Mucosa of stomach (tissue), 1 donor: ENCODE results near the gene SH3BP5.
"Not testable (repeated sequence)": the region's sequence is repeated elsewhere in the genome, so short reads cannot be mapped to it uniquely, and the experiment has no call there.

Experiments used
- H3K27me3 ChIP-seq: one replicate; pipeline ENCODE4 v1.7.0; 2013; ENCODE audit warnings: mild to moderate bottlenecking, low read length; ENCODE audit not compliant: control insufficient read depth, insufficient read depth
- H3K36me3 ChIP-seq: one replicate; pipeline ENCODE4 v1.7.0; 2013; ENCODE audit warnings: low read length; ENCODE audit not compliant: control insufficient read depth, insufficient read depth
- H3K4me1 ChIP-seq: one replicate; pipeline ENCODE4 v1.7.0; 2013; ENCODE audit warnings: mild to moderate bottlenecking, low read length; ENCODE audit not compliant: control insufficient read depth, insufficient read depth
- H3K4me3 ChIP-seq: one replicate; pipeline ENCODE4 v1.7.0; 2013; ENCODE audit warnings: low read length
- H3K9ac ChIP-seq: one replicate; pipeline ENCODE4 v1.7.0; 2013; ENCODE audit warnings: mild to moderate bottlenecking, low read length, moderate library complexity
- H3K9me3 ChIP-seq: one replicate; pipeline ENCODE4 v1.7.0; 2013; ENCODE audit warnings: mild to moderate bottlenecking, low read length, moderate library complexity; ENCODE audit not compliant: control insufficient read depth
- donor health status: Pancreatic carcinoma.

SH3BP5 gene, protein sequence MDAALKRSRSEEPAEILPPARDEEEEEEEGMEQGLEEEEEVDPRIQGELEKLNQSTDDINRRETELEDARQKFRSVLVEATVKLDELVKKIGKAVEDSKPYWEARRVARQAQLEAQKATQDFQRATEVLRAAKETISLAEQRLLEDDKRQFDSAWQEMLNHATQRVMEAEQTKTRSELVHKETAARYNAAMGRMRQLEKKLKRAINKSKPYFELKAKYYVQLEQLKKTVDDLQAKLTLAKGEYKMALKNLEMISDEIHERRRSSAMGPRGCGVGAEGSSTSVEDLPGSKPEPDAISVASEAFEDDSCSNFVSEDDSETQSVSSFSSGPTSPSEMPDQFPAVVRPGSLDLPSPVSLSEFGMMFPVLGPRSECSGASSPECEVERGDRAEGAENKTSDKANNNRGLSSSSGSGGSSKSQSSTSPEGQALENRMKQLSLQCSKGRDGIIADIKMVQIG

DNA sequence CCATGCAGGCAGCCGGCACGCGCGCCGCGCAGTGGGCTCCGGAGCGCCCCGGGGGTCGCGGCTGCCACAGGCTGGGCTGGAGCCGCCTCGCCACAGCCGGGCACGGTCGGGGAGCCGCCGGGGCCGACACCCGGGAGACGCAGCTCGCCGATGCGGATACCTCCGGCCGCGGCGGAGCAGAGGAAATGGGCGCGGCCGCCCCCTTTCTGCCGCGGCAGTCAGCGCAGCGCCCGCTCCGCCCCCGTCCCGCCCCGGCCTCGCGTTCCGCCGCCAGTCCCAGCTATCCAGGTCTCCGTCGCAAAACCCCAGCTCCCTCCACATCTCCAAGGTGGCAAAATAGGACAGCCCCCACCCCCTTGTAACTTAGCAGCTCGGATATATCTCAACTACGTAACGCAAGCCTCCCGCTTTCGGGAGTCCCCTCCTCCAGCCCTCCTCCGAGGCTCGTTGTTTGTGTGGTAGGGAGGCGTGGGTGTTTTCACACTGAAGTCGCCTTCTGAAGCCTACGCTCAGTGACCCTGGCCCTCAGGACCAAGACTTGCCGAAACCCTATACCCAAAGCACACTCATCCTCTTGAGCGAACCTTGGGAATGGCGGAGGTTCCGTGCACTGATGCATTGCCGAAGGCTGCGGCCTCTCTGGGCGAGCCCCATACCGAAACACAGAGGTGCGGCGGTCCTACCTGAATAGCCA is at the start of gene SH3BP5:
TSS of gene SH3BP5 (minus strand) at position 182 of the 694 bp plus-strand sequence. CDS start at position 4, 178 bp downstream.
- Histone ChIP-seq H3K36me3 (no peaks in the 10 kb centered on the region), H3K4me1 (peaks cover 11% of the 10 kb centered on the region), H3K9ac (peak within 1 kb of the TSS; percentile 73), H3K4me3 (peak within 1 kb of the TSS; percentile 23), H3K27me3 (no peaks in the 10 kb centered on the region), H3K9me3 (no peaks in the 10 kb centered on the region)

DNA sequence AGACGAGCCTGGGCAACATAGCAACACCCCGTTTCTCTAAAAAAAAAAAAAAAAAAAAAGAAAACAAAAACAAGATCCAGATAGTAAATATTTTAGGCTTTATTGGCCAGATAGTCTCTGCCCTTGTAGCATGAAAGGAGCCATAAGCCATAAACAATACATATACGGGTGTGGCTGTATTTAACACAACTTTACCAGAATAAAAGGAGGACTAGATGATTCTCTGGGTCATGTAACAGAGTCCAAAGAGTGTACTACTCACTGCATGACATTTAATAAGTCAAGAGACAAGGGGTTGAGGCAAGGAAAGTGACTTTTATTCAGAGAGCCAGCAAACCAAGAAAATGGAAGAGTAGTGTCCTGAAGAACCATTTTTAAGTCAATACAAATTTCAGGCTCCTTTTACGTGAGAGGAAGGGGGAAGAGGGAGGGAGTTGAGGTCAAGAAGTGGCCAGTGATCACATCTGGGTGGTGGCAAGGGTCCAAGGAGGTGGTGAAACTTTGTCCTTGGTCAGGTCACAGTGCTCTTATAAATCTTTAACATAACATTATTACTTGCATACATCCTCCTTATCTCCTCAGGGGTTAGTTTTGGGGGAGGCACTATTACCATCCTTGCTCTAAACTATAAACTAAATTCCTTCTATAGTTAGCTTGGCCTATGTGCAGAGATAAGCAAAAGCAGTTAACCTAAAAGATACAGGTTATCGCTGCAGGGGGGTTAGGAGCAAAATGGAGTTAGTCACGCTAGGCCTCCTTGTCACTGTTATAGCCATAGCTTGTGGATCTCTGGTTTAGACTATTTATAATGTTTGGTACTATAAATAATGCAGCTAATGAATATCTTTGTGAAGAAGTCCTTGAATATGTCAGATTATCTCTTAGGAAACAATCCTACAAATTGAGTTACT is 48.8 kb upstream of the SH3BP5 start:
- Histone ChIP-seq H3K9ac (no peak overlapping the region), H3K4me1 (peaks cover 5% of the 10 kb centered on the region), H3K4me3 (no peak overlapping the region), H3K9me3 (no peaks in the 10 kb centered on the region), H3K36me3 (no peaks in the 10 kb centered on the region), H3K27me3 (no peaks in the 10 kb centered on the region)

DNA sequence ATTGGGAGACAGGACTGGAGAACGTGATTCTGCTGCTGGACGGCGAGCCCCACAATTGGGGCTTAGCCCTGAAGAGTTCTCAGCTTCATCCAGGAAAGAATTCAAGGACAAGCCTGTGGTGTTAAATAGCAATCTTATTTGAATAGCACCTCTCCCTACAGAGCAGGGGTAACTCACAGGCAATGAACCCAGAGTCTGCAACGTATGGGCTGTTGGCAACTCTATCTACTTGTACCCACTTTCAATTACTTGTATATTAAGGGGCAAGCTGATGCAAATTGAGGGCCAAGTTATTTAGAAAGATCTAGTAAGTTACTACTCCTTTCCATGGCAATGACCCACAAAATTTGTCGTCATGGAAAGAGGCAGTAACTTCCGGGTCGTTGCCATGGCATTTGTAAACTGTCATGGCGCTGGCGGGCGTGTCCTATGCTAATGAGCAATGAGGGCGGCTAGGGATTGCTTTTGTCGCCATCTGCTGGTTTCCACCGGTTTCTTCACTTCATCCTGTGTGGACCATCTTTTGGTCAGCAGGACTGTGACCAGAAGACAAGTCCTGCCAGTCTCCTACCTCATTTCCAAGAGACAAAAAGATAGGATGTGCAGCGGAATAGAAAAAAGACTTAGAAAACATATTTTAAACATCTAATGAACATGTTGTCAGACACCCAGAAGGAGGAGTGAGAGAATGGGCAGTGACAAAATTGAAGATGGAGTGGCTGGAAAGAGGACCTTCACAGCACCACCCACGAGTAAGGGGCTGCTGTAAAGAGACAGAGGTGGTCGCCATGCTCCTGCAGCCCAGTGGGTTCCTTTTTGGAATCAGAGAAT is 45.8 kb upstream of the SH3BP5 start:
- H3K27me3 ChIP-seq = no peaks in the 10 kb centered on the region
- peaks cover 5% of the 10 kb centered on the region for H3K4me1 ChIP-seq
- H3K9me3 ChIP-seq = no peaks in the 10 kb centered on the region
- no peak overlapping the region for H3K9ac ChIP-seq
- H3K4me3 ChIP-seq = no peak overlapping the region
- H3K36me3 ChIP-seq = no peaks in the 10 kb centered on the region

DNA sequence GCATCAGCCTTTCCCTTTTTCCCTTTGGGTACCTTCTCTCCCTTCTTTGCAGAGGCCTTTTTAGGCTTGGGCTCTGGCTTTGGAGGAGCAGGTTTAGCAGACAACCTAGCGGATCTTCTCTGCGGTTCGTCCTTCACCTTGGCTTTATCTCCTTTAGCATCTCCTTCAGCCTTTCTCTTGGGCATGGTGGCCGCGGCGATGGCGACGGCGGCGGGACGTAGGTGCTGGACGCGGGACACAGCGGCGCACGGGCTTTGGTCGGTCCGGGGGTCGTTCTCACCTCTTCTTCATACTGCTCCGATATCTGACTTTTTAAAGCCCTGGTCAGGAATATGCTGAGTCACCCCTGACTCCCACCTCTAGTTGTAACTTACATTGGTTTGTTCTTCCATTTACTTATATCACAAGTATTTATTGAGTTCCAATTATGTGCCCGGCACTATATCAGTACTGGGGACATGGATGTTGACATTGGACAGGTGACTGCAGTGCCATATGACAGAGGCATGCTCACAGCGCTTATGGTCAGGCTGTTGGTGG is 43.1 kb upstream of the SH3BP5 start:
- no peak overlapping the region for H3K9ac ChIP-seq
- no peaks in the 10 kb centered on the region for H3K36me3 ChIP-seq
- H3K4me1 ChIP-seq = peaks cover 5% of the 10 kb centered on the region
- H3K9me3 ChIP-seq = no peaks in the 10 kb centered on the region
- no peak overlapping the region for H3K4me3 ChIP-seq
- no peaks in the 10 kb centered on the region for H3K27me3 ChIP-seq

DNA sequence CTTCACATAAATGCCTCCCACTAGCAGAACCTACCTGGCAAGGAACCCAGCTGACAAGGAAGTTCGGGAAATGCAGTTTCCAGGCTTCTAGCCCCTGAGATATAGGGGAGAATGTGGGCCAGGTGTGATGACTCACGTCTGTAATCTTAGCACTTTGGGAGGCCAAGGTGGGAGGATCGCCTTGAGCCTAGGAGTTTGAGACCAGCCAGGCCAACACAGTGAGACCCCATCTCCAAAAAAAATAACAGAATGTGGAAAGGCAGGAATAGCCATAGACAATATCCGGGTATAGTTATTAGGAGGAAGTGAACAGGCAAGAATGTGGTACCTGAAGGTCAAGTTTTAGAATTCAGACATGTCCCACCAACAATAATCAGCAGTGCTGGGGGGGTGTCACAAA is 40.5 kb upstream of the SH3BP5 start:
- Histone ChIP-seq H3K4me3 (no peak overlapping the region), H3K27me3 (no peaks in the 10 kb centered on the region), H3K4me1 (peaks cover 2% of the 10 kb centered on the region), H3K9ac (no peak overlapping the region), H3K9me3 (no peaks in the 10 kb centered on the region), H3K36me3 (no peaks in the 10 kb centered on the region)

DNA sequence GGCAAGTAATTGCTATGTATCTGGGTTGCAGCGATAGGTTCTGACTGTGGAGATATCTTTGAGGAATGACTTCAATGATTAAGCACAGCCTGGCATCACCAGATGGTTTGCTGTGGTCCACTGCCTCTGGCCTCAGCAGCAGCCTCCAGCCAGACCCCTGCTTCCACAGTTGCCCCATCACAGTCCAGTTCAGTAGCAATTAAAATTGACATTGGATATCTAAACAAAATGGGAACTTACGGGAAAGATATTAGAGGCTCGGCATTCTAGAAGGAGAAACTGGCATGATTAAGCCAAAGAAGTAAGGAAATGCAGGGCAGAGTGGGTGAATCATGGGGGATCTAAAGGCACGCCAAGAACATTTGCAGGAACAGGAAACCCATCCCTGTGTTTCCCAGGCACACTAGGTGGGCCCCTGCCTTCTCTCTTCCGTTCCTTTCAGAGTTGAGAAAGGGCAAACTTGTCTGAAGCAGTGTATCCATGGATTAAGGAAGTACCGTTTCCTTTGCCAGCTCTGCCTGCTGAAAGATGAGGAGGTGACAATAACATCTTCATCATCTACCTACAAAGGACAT is 36.3 kb upstream of the SH3BP5 start:
- Histone ChIP-seq H3K36me3 (no peaks in the 10 kb centered on the region), H3K4me1 (no peaks in the 10 kb centered on the region), H3K9ac (no peak overlapping the region), H3K27me3 (no peaks in the 10 kb centered on the region), H3K4me3 (no peak overlapping the region), H3K9me3 (no peaks in the 10 kb centered on the region)

DNA sequence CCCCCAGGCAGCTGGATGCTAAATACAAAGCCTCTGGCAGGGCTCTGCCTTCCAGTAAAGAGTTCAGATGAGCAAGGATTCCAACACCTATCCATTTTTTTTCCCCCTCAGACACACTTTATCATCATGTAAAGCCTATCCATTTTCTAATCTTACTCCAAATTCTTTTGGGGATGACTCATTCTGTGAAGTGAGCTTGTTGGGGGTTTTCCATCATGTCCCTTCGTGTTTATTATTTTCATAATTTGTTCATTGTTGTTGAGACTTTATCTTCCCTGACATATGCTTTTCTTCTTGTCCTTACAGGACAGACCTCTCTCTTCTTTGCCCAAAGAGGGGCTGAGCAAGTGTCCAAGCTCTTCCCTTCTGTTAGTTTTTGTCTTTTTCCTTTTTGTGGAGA is 34.7 kb upstream of the SH3BP5 start:
- Histone ChIP-seq H3K9ac (no peak overlapping the region), H3K27me3 (no peaks in the 10 kb centered on the region), H3K9me3 (no peaks in the 10 kb centered on the region), H3K4me1 (no peaks in the 10 kb centered on the region), H3K36me3 (no peaks in the 10 kb centered on the region), H3K4me3 (no peak overlapping the region)

DNA sequence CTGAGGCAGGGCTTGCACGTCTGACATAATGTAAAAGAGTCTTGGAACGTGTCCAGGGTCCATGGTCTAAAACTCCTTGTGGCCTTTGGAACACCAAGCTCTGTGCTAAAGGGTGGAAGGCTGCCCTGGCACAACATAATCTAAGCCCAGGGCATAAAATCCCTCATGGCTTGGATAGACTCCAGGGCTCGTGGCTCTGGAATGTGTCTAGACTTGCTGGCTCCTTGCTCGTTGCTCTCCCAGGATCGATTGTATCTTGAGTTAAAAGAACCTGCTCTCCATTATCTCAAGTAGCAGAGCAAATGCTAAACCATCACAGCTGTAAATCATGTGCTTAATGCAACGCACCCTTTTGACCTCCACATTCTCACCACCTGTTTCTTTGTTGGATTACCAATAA is 31.7 kb upstream of the SH3BP5 start:
- not testable (repeated sequence) for H3K9ac ChIP-seq, H3K4me3 ChIP-seq, H3K9me3 ChIP-seq, H3K4me1 ChIP-seq, H3K36me3 ChIP-seq, H3K27me3 ChIP-seq

DNA sequence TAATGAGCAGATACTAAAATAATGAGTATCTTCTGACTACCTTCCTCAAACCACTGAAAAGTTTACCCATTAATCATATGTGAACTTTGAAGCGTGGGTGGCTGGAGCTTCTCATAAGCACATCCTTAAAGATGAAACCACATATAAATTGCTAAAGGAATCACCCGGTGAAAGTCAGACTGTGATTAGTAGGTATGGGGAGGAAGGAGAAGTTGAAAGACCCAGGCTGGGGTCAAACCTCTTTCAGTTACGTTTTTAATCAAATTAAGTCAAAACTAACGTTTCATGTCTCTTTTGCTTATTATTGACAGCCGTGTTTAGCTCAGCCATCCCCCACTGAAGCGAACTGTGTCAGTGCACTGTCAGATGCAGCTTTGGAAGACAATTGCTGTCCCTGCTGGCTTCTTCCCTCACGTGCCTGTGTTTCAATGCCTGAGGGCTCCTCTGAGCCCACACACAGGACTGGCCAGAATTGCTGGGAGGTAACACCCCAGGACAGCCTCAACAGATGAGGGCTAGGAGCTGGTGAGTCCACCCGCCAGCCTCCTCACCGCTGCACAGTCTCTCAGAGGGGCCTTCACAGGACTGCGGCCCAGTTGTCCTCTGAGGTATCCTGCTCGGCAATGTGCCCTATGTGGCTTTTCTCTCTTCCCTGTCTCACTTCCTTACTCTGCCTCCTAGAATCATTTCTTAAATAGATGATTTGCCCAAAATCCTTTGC is 29.3 kb upstream of the SH3BP5 start:
- Histone ChIP-seq H3K9ac (no peak overlapping the region), H3K36me3 (no peaks in the 10 kb centered on the region), H3K9me3 (no peaks in the 10 kb centered on the region), H3K4me3 (no peak overlapping the region), H3K4me1 (no peaks in the 10 kb centered on the region), H3K27me3 (no peaks in the 10 kb centered on the region)

DNA sequence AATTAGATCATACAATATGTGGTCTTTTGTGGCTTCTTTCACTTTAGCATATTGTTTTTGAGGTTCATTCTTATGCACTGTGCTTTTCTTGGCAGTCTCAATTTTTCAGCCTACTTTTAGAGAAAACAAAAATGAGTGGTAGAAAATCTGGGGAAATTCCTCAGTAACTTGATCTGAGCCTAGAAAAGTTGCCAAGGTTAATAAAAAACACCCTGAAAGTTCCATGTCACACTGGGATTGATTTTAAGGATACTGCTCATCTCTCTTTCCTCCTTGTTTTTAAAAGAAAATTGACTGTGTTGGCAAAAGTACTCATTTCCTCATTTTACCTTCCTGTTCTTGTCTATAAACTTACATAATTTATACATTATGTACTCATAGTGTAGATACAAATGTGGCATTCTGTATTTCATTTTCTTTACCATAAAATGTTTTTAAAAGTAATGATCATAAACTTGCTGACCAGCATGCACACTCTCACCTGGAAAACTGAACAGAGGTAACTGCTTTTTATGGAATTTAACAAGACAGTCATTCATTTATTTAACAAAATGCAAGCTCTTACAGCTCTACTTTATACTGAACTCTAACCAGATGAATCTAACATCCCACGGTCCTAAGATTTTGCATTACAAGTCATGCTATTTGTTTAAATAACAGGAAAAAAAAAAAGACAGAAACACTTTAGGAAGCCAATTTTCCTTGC is 28.6 kb upstream of the SH3BP5 start:
- H3K9me3 ChIP-seq = no peaks in the 10 kb centered on the region

More for the DNA sequence above, 28.6 kb upstream of the SH3BP5 start:
- H3K36me3 ChIP-seq = no peaks in the 10 kb centered on the region
- no peak overlapping the region for H3K9ac ChIP-seq
- no peaks in the 10 kb centered on the region for H3K4me1 ChIP-seq
- no peak overlapping the region for H3K4me3 ChIP-seq
- no peaks in the 10 kb centered on the region for H3K27me3 ChIP-seq
